Measurements from ENCODE around the gene DLGAP1. TPM values are rescaled to one million over a fixed set of nuclear protein-coding genes. Genes with fewer than 3 reads are reported as not detected.

Gene DLGAP1
- total and polyA plus RNA-seq, 2 of the 8 experiments (the other 6 are each of a cell fraction or from before 2014, with no cell fraction given) = 11.8 to 16.9 TPM

GRCh38 chr18:3691705-3692104 is 763.4 kb downstream of the DLGAP1 start (continued):
- no peak for TF ChIP-seq POLR2A (IDR thresholded peaks at IDR 0.05; ENCODE audit: control extremely low read depth in 1 of 2, low read depth in 2 of 2, low read length in 2 of 2)

DNA sequence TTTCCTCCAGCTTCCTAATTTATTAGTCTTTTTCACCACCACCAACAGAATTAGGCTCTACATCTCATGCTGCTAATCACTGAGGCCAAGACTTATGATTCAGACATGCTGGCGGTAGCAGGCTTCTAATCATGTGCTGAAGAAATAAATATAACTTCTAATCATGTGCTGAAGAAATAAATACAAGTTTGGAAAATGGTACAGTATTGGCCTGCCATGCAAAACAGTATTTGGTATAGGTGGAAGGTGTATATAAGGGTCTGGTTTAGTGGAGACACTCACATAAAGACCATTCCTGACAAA is 764.4 kb downstream of the DLGAP1 start:
- no peak overlapping the region for H2AFZ ChIP-seq (ENCODE audit: low read length)
- H2AK5ac ChIP-seq (ENCODE audit: low read depth, low read length) = no peak overlapping the region
- POLR2A ChIA-PET (ENCODE audit: partially characterized antibody) = no interaction called here
- H3K9ac ChIP-seq (replicated peaks in 1 of 4; ENCODE audit: extremely low read depth in 1 of 4, low read depth in 3 of 4, low read length in 3 of 4) = no peak overlapping the region
- no peak overlapping the region for H3K4me2 ChIP-seq (ENCODE audit: insufficient read depth in 1 of 2, low read depth in 2 of 2, low read length in 2 of 2)
- no peaks in the 10 kb centered on the region for H3K27me3 ChIP-seq (replicated peaks in 1 of 4; ENCODE audit: control insufficient read depth in 3 of 4, extremely low read depth in 1 of 4, insufficient read depth in 3 of 4, low read length in 3 of 4)
- peaks cover 0 to 6% (median 0%) of the 10 kb centered on the region in 4 experiments; a peak in 2 of 7 replicates for H3K4me1 ChIP-seq (replicated peaks in 1 of 4; ENCODE audit: control insufficient read depth in 3 of 4, insufficient read depth in 4 of 4, low read length in 3 of 4)
- H2BK5ac ChIP-seq (ENCODE audit: low read depth, low read length) = no peak overlapping the region
- H4K91ac ChIP-seq (replicated peaks; ENCODE audit: insufficient read length, low read length) = no peak overlapping the region
- no peak overlapping the region for H3K4ac ChIP-seq (replicated peaks; ENCODE audit: insufficient read length, low read depth, low read length)
- no peak overlapping the region for H3K23ac ChIP-seq (ENCODE audit: insufficient read length)
- no peak overlapping the region for H4K8ac ChIP-seq (ENCODE audit: extremely low read depth, insufficient read depth, low read length)
- no peak overlapping the region for H3K18ac ChIP-seq (ENCODE audit: extremely low read depth, low read length)
- H2BK12ac ChIP-seq (ENCODE audit: low read depth, low read length) = no peak overlapping the region
- no peak overlapping the region for H3K27ac ChIP-seq (ENCODE audit: low read depth, low read length)
- no peaks in the 10 kb centered on the region for H3K36me3 ChIP-seq (ENCODE audit: control insufficient read depth in 2 of 4, insufficient read depth in 4 of 4, low read length in 3 of 4)
- no peak overlapping the region for H2BK20ac ChIP-seq (ENCODE audit: low read length)
- TF ChIP-seq, protein P1, sequence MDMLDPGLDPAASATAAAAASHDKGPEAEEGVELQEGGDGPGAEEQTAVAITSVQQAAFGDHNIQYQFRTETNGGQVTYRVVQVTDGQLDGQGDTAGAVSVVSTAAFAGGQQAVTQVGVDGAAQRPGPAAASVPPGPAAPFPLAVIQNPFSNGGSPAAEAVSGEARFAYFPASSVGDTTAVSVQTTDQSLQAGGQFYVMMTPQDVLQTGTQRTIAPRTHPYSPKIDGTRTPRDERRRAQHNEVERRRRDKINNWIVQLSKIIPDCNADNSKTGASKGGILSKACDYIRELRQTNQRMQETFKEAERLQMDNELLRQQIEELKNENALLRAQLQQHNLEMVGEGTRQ (IDR thresholded peaks at IDR 0.05; ENCODE audit: low read length) = no peak
- no peak for TF ChIP-seq JUND (IDR thresholded peaks at IDR 0.05; ENCODE audit: low read length)
- no peak for TF ChIP-seq SAP30 (IDR thresholded peaks at IDR 0.05; ENCODE audit: insufficient read depth, insufficient replicate concordance, low read length)
- TF ChIP-seq RAD21 (IDR thresholded peaks at IDR 0.05 in 1 of 2, conservative IDR thresholded peaks at IDR 0.05 in 1 of 2; ENCODE audit: low read depth in 2 of 2, low read length in 2 of 2) = no peak
- WGBS, 2 experiments (ENCODE audit: extremely low coverage in 1 of 2, insufficient coverage in 1 of 2, insufficient read length in 1 of 2, insufficient replicate concordance in 2 of 2, low coverage in 1 of 2, low lambda C conversion rate in 2 of 2, missing lambda C conversion rate in 1 of 2) = 87% methylated on average over 1 of the region's 1 CpG; no CpG with 5 or more reads in 1 of the 2 experiments
- CTCF ChIA-PET (ENCODE audit: partially characterized antibody) = interaction anchor here (0.6 to 2.8 kb wide), 7 partner anchors 9 to 306 kb away, joined by 3 to 10 read pairs (median 4); no protein-coding TSS in a partner anchor
- no peak overlapping the region for H3K4me3 ChIP-seq (ENCODE audit: extremely low read depth in 1 of 4, insufficient read depth in 2 of 4, low read depth in 3 of 4, low read length in 4 of 4)
- H4K20me1 ChIP-seq (replicated peaks in 1 of 2; ENCODE audit: control insufficient read depth in 1 of 2, insufficient read depth in 2 of 2, low read length in 2 of 2) = no peaks in the 10 kb centered on the region
- FAIRE-seq = no peak
- no peak overlapping the region for H4K5ac ChIP-seq (ENCODE audit: insufficient read length, low read depth, low read length)
- no peaks in the 10 kb centered on the region for H3K79me1 ChIP-seq (ENCODE audit: low read depth, low read length)
- H3K79me2 ChIP-seq (ENCODE audit: control insufficient read depth in 1 of 2, insufficient read depth in 2 of 2, low read length in 2 of 2) = no peaks in the 10 kb centered on the region
- H2BK15ac ChIP-seq (ENCODE audit: low read length) = no peak overlapping the region
- H3K14ac ChIP-seq (ENCODE audit: insufficient read length) = no peak overlapping the region
- no peak for DNase-seq (ENCODE audit: low read depth in 1 of 2, low spot score in 2 of 2)
- H2BK120ac ChIP-seq (replicated peaks; ENCODE audit: low read depth, low read length) = no peak overlapping the region
- no peaks in the 10 kb centered on the region for H3K23me2 ChIP-seq (ENCODE audit: low read depth, low read length)
- no peaks in the 10 kb centered on the region for H3K9me3 ChIP-seq (ENCODE audit: insufficient read depth in 2 of 2, low read depth in 1 of 2, low read length in 1 of 2)
- no peak overlapping the region for H3K56ac ChIP-seq (replicated peaks; ENCODE audit: insufficient read length, low read depth, low read length)
